GM18507 (cell line): ENCODE results near the gene ARFGAP3.

ENCODE experiments used
- DNase-seq: peaks from one replicate; pipeline ENCODE4 v3.0.0; 2011; ENCODE audit warnings: low read depth; ENCODE audit not compliant: insufficient read length; ENCODE audit errors: extremely low spot score
- FAIRE-seq: peaks from 2 replicates; lab custom pipeline; 2011; peaks lifted over from hg19 to GRCh38; lab: Jason Lieb, UNC

Gene ARFGAP3

DNA sequence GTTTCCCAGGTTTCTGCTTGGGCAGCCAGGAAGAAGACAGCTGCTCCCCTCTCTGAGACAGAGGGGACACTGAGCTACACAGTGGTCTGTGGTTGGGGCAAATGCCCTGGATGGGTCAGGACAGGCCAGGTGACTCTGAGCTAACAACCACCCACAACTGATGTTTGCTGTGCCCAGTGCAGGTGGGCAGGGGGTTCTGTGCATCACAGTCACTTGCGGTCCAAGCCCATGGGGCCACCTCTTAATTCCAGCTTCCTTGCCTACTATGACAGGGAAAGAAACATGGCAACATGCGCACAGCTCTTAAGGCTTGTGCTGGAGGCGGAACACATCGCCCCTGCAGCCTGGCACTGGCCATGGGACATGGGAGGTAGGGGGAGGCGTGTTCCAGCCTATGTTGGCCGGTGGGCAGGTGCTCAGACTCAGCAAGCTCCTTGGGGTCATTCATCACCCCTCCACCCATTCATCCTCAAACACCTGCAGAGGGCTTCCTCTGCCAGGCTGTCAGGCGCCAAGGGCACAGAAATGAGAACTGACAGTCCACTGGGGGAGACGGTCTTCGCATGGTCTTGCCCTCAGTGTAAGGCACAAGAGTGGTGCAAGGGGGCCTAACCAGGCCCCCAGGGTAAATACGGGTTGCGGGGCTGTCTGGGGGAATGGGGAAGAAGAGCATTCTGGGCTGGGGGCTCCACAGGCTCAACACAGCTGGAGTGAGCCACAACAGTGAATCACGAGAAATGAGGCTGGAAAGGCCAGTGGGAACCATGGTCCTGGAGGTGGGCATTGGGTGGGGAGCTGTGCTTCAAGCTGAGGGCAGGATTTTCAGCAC is 55.6 kb downstream of the ARFGAP3 start:
- FAIRE-seq (no peak), DNase-seq (no peak)

DNA sequence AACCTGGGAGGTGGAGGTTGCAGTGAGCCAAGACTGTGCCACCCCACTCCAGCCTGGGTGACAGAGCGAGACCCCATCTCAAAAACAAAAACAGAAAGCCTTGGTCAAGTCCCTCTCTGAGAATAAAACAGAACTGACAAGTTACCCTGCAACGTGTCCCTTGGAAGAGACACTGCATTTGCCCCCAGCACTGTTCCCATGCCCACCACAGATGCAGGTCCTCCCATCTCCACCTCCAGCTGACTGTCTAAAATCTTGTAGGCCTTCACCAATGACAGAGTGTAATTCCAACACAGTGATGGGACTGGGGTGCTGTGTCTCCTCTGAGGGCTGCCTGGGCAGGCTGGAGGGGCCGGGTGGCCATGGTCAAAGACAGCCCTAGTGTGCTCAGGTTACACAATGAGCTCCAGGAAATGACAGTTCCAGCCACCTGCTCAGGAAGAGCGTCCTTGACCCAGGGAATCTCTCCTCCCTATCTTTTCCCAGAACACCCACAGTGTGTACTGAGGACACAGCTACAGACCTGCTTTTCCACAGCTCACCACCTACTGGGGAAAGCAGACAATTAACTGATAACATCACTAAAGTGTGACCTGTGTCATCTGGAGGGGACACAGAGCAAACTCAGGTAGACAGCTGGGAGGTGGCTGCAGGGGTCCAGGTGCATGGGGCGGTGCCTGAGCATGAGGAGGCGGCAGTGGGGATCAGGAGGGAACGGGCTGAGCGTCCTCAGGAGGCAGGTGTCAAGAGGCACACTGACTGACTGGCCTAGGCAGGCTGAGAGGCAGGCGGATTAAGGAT is 56.4 kb downstream of the ARFGAP3 start:
- no peak for FAIRE-seq
- no peak for DNase-seq

DNA sequence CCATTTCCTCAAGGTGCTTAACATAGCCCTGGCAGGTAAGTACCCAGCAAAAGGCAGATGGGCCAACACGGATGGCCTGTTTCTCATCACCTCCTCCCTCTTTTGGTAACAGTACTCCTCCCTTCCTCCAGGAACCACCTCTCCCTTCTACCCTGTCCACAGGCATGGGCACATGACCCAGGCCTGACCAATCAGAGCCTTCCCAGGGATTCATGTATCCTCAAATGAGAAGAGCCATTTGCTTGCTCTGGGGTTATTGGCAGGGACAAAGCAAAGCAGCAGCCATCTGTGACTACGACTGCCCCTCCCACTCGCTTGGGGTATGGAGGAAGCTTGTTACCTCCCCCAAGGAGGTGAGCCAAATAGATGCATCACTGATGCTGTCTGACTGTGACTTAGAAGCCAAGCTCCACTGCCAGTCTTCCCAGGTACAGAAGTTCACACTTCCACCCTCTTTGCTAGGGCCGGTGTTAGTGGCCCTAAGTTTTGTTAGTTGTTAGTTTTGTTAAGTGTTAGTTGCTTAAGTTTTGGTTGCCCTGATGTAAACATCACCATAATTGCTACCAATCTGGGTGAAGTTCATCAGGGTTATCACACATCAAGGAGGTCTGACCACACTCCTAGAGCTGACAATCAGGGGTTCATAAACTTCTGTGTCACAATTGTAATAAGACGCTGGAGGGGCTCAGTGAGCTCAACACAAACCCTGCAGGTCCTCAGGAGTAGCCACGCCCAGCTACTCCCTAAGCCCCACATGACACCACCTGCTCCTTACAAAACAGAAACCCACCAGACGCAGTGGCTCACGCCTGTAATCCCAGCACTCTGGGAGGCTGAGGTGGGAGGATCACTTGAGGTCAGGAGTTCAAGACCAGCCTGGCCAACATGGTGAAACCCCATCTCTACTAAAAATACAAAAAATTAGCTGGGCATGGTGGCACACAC is 57.3 kb downstream of the ARFGAP3 start:
- FAIRE-seq (no peak), DNase-seq (no peak)

DNA sequence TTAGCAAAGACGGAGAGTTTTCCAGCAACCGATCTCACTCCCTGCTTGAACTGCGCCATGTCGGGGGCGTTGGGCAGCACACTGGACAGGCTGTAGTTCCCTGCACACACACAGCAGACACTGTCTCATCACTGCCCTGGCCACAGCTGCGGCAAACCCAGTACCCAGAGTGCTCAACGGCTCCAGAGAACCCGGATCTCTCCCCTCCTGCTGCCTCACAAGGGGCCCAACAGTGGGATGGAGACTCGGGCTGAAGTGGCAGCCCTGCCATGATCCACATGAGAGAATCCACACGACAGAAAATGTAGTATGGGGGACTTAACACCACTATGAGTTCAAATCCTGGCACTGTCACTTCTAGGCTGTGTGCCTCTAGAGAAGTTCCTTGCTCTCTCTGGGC is 58.0 kb downstream of the ARFGAP3 start:
- FAIRE-seq (no peak), DNase-seq (no peak)

DNA sequence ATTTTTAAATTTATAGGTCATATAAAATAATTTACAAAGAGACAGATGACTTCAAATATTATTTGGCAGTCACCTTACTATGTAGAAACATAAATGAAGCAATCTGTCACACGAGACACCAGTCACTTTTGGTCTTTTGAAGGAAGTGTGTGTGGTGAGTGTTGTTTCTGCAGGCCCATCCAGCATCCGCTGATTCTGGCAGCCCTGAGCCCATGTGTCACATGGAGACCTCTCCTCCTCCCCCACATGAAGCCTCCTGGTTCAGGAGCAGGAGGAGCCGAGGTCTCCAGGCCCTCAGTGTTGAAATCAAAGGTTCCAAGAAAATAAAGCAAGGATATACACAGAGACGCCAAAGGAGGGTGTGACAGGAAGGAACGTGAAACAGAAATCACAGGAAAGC is 60.1 kb downstream of the ARFGAP3 start:
- DNase-seq: no peak
- FAIRE-seq: no peak

DNA sequence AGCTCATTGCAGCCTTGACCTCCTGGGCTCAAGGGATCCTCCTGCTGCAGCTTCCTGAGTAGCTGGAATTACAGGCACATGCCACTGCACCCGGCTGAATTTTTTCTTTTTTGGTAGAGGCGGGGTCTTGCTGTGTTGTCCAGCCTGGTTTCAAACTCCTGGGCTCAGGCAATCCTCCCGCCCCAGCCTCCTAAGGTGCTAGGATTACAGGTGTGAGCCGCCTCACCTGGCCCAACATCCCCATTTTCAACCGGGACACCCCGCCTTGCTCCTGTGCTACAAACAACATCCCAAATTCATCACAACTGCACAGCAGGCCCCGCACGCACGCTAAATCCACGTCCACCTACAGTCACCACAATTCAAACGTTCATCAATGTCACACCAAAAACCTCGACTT is 61.0 kb downstream of the ARFGAP3 start:
- DNase-seq: no peak
- no peak for FAIRE-seq

DNA sequence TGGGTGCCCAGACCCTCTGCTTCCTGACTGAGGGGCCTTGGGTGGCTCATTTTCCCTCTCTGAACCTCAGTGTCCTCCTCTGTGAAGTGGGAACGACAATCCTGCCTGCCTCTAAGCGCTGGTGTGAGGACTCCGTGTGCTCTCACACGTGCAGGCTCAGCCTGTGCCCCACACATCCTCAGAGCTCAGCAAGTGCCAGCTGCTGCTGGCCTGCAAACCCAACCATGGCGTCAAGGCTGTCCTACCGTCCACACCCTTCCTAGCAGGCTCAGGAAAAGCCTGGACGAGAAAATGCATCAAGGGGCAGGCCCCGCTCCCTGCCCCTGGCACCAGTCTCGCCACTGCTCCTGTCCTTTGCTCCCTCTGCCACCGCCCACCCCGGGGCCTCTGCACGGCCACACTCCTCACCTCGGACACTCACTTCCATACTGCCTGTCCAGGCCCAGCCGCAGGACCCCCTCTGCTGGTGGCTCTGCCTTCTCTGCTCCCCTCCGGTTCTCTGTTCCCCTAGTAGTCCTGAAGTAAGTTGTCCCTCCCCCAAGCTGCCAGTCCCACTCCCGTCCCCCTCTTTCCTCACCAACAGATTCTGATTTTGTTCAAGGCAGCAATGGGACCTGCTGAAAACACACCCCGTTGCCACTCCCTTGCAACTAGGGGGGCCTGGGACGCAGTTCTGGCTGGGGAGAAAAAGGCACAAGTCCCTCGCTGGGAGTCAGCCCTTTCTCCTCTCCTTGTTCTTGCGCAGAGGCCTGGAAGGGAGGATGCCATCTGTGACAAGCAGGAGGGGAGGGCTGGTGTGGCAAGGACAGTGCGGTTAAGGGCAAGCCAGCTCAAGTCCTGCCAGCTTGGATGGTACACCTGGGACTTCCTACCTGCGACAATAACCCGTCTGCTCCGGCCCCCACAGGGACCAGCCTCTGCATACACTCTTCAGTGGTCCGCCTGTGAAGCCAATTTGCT is 62.2 kb downstream of the ARFGAP3 start:
- DNase-seq: no peak
- FAIRE-seq: no peak

DNA sequence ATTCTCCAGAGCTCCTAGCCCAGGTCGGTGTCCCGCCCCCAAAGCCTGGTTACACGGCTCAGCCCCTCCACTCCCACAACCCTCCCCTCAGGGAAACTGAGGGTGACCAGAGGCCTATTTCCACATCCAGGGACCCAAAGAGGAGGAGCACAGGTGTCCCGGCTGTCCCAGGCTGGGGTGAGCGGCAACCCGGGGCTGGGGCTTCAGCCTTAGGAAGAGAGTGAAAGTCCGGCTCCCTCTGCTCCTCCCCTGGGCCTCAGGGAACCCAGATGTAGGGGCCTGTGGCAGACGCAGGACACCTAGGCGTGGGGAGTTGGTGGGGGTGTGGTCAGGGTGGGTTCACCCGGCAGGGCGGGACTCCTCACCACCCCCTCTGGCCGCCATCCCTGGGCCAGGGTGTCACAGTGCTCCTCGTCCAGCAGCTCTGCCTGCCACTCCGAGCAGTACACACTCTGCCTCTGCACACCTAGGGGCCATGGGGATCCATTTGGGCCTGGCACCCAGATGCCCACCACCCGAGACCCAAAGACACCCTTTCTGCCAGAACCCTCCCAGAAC is 63.1 kb downstream of the ARFGAP3 start:
- FAIRE-seq (no peak), DNase-seq (no peak)

DNA sequence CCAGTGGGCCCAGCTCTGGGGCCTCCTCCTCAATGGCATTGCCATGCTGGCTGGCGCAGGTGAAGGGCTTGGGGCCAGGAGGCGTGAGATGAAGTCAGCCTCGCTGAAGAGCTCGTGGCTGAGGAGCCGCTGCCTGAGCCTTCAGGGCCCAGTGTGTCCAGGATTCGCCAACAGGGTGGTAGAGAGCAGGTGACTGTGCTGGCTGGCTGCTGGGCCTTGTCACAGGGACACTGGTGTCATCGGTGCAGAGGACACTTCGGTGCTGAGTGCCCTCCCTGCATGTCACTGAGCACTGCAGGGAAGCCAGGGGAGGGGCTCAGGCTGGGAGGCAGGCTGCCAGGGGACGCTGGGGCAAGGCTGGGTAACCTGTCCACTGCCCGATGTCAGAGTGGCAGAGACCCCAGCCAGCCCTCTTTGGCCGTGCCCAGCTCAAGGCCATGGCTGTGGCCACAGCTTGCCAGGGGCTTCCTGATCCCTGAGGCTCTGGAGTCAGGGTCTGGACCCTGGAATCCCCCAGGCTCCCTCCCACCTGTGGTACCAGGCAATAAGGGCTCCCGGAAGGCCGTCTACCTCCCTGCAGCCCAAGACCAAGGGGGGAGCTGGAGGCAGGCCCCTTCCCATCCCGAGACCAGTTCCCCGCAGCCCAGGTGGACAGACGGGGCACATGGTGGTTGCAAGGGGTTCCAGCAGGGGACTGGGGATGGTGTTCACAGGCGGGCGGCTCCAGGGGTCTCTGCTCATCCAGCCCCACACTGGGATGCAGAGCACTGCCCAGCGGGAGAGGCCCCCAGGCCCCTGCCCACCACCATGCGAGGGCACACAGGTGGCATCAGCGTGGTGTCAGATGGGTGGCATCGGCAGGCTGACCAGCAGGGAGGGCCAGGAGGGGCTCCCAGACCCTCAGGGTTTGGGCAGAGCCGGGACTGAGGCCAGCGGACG is 63.9 kb downstream of the ARFGAP3 start:
- no peak for DNase-seq

DNA sequence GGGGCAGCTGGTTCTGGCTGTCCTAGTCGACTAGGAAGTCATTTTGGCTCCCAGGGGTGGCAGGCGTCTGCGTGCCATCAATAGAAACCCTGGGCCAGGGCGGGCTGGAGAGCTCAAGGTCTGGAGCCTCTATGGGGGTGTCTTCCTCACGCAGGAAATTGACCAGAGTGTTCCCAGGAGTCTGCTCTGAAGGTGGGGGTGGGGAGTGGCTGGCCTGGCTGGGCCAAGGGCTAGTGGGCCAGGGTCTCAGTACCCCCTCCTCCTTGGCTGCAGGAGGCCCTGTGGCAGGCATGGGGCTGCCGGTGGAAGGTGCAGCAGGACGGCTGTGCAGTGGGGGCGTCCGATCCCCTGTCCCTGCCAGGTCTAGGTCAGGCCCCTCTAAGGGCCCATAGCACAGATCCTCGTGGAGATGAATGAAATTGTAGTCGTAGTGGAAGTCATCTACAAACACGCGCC is 64.6 kb downstream of the ARFGAP3 start:
- DNase-seq (no peak), FAIRE-seq (no peak)

More for the DNA sequence above, 63.9 kb downstream of the ARFGAP3 start:
- FAIRE-seq: no peak

DNA sequence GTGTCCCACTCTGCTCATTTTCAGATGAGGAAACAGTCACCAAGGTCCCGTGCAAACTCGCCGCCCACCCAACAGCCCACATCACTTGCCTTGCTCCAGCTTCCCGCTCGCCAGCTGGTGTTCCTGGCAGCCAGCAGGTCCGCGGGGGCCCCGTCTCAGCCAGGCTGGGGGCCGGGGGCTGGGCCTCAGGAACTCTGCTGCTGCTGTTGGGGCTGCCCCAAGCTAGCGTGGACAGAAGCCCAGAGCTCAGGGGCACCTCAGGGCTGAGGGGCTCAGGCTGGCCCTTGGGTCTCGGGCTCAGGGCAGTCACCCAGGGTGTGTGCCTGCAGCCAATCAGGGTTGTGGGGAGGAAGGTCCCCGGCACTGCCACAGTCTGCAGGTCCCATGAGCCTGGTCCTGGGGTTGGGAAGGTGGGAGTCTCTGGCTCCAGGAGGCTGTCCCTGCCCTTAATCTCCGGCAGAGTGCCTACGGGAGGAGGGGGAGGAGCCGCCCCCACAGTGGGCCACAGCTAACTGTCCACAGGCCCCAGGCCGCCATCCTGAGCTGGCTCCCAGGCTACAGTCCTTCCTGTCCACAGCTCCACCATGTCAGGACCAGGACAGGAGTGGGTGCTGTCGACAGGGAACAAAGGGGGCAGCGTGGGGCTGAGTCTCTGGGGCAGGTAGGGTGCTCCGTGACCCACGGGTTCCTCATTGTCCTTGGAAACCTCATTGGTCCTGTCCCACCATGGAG is 65.2 kb downstream of the ARFGAP3 start:
- no peak for DNase-seq
- FAIRE-seq: no peak

DNA sequence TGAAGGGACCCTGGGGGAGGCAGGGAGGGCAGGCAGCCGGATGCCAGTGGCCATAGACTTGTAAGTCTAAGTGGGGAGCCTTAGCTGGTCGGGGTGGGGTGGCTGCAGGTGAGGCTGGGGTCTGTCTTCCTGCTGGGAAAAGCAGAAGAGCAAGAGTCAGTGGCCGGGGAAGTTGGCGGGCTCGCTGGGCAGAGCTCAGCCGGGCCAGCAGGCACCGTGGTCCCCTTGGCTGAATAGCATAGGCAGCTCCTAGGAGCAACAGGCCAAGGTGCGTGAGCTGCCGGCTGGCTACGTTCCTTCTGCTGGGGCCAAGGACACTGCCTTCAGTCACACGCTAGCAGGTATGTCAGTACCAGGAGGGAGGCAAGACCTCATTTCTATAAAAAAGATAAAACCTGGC is 68.6 kb downstream of the ARFGAP3 start:
- FAIRE-seq (no peak), DNase-seq (no peak)

DNA sequence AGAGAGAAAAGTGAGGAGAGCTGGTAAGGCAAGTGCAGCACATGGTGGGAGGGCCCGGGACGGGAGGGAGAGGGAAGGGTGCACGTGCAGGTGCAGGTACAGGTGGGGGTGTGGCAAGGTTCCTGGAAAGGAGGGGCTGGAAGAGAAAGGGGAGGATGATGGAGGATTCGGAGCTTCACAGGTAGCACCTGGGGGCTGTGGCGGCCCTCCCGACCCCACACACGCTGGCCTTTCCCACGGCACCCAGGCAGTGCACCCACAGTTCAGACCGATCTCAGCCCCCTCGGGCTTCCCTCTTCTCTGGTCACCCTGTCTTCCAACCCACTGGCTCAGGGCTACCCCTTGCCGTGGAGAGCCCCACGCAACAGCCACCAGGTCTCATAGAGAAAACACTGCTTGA is 69.1 kb downstream of the ARFGAP3 start:
- no peak for DNase-seq
- FAIRE-seq: no peak

DNA sequence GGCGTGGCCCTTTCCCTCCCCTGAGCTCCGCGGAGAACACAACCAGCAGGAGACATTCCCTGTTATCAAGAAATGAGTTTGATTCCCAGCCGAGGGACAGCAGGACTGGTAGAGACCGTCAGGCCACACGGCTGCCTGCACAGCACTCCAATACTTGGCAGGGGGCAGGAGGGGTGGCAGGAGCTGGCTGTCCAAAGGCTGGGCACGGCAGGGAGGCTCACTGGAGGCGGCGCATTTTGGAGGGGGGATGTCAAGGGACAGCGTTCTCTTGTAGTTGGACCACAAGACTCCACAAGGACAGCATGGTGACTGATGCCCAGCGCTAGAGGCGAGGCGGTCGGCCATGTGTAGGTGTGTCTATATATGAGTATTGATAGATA is 69.7 kb downstream of the ARFGAP3 start:
- FAIRE-seq: no peak
- no peak for DNase-seq

DNA sequence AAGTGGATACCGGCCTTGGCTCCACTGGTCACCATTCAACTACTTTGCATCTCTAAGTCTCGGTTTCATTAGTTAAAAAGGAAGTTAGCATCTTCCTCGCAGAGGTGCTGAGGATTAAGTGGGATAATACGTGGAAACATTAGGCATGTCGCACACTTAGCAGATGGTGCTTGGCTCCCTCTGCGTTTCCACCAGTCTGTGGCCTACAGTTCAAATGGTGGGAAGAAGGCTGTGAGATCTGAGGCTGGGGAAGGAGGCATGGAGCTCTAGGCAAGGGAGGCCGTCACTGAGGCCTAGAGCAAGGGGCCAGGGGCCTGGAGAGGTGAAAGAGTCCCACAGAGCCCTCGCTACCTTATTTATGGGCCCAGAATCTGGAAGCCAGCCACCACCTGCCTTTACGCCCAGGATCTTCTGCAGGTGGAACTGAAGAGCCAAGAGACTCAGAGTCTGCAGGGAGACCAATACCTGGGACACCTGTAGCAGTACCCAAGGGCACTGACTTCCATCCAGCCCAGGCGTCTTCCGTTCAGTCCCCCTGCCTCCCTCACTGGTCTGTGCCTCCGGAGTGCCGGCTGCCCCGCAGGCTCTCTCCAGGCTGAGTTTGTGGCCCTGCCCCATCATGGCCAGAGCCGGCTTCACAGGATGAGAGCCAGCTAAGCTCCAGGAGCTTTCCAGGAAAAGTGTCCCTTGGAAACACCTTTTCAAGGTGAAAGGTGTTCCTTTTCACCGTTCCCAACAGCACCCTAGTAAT is 70.3 kb downstream of the ARFGAP3 start:
- FAIRE-seq: no peak

More for the DNA sequence above, 70.3 kb downstream of the ARFGAP3 start:
- no peak for DNase-seq
